A549 (cell line): ENCODE measurements around the gene EFCAB8.

Experiments used
- CEBPB ChIP-seq, 2 experiments: fragments of >200 bp in 1 of 2; sonication (Bioruptor Twin) in 1 of 2; formaldehyde crosslinking in 1 of 2; IDR thresholded peaks; 2 replicates each; pipeline ENCODE4 v1.6.1; 2012 to 2016
- EP300 ChIP-seq, 2 experiments: fragments of >200 bp; sonication (Bioruptor Twin); formaldehyde crosslinking; IDR thresholded peaks; 2 replicates in 1 of 2; 3 replicates in 1 of 2; pipeline ENCODE4 v1.6.1; 2016 to 2017
- FOXS1 ChIP-seq: fragments of 250-450 bp; sonication (Bioruptor Pico); IDR thresholded peaks from 2 replicates; pipeline ENCODE4 v1.5.0; 2020; ENCODE audit warnings: mild to moderate bottlenecking, moderate library complexity
- HOXA7 ChIP-seq: fragments of 250-450 bp; sonication (Bioruptor Pico); IDR thresholded peaks from 2 replicates; pipeline ENCODE4 v1.5.0; 2020; ENCODE audit warnings: mild to moderate bottlenecking, moderate library complexity
- JUN ChIP-seq, 2 experiments: fragments of >200 bp; sonication (Bioruptor Twin); formaldehyde crosslinking; IDR thresholded peaks; 2 replicates in 1 of 2; 3 replicates in 1 of 2; pipeline ENCODE4 v1.6.1; 2016 to 2017
- POLR2A ChIP-seq: IDR thresholded peaks from 2 replicates; pipeline ENCODE4 v1.6.1; 2012; ENCODE audit warnings: mild to moderate bottlenecking, low read length
- RFX5 ChIP-seq: fragments of 450-650 bp; IDR thresholded peaks from 2 replicates; pipeline ENCODE4 v1.7.1; 2014; ENCODE audit warnings: antibody characterized with exemption, mild to moderate bottlenecking, moderate library complexity
- TF ChIP-seq, protein P1 (sequence below): fragments of >200 bp; sonication (Bioruptor Twin); formaldehyde crosslinking; IDR thresholded peaks from 3 replicates; pipeline ENCODE4 v1.5.1; 2016
- TF ChIP-seq, protein P2 (sequence below): fragments of 450-650 bp; IDR thresholded peaks from 2 replicates; pipeline ENCODE4 v1.6.1; 2014; ENCODE audit warnings: antibody characterized with exemption
- TF ChIP-seq, protein P3 (sequence below): IDR thresholded peaks from 2 replicates; pipeline ENCODE4 v1.6.1; 2012

- TF ChIP-seq, protein P1, sequence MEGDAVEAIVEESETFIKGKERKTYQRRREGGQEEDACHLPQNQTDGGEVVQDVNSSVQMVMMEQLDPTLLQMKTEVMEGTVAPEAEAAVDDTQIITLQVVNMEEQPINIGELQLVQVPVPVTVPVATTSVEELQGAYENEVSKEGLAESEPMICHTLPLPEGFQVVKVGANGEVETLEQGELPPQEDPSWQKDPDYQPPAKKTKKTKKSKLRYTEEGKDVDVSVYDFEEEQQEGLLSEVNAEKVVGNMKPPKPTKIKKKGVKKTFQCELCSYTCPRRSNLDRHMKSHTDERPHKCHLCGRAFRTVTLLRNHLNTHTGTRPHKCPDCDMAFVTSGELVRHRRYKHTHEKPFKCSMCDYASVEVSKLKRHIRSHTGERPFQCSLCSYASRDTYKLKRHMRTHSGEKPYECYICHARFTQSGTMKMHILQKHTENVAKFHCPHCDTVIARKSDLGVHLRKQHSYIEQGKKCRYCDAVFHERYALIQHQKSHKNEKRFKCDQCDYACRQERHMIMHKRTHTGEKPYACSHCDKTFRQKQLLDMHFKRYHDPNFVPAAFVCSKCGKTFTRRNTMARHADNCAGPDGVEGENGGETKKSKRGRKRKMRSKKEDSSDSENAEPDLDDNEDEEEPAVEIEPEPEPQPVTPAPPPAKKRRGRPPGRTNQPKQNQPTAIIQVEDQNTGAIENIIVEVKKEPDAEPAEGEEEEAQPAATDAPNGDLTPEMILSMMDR, result no peak
- TF ChIP-seq, protein P2, sequence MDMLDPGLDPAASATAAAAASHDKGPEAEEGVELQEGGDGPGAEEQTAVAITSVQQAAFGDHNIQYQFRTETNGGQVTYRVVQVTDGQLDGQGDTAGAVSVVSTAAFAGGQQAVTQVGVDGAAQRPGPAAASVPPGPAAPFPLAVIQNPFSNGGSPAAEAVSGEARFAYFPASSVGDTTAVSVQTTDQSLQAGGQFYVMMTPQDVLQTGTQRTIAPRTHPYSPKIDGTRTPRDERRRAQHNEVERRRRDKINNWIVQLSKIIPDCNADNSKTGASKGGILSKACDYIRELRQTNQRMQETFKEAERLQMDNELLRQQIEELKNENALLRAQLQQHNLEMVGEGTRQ, result no peak
- no peak for TF ChIP-seq CEBPB (IDR thresholded peaks at IDR 0.05)
- no peak for TF ChIP-seq JUN (IDR thresholded peaks at IDR 0.05)
- no peak for TF ChIP-seq POLR2A
- no peak for TF ChIP-seq RFX5
- TF ChIP-seq, protein P3, sequence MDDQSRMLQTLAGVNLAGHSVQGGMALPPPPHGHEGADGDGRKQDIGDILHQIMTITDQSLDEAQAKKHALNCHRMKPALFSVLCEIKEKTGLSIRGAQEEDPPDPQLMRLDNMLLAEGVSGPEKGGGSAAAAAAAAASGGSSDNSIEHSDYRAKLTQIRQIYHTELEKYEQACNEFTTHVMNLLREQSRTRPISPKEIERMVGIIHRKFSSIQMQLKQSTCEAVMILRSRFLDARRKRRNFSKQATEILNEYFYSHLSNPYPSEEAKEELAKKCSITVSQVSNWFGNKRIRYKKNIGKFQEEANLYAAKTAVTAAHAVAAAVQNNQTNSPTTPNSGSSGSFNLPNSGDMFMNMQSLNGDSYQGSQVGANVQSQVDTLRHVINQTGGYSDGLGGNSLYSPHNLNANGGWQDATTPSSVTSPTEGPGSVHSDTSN, result no peak
- no peak for TF ChIP-seq HOXA7 (CRISPR knock-in tag)
- TF ChIP-seq FOXS1 (CRISPR knock-in tag), result no peak
- no peak for TF ChIP-seq EP300 (IDR thresholded peaks at IDR 0.05)
These were observed 122.3 kb downstream of the EFCAB8 start for GRCh38 chr20:32980990-32981389.
